HL-60 (cell line): ENCODE measurements around the gene NME7.
"Not testable (repeated sequence)": the region's sequence is repeated elsewhere in the genome, so short reads cannot be mapped to it uniquely, and the experiment has no call there.

ENCODE experiments used
- DNase-seq, 2 experiments: peaks; one replicate each; pipeline ENCODE4 v3.0.0-alpha.2; 2010 to 2020; ENCODE audit warnings: low read depth in 1 of 2, low spot score in 1 of 2
- H3K27ac ChIP-seq: fragments of 250-450 bp; sonication (Bioruptor Pico); replicated peaks from 2 replicates; pipeline ENCODE4 v1.5.1; 2020; ENCODE audit warnings: mild to moderate bottlenecking, moderate library complexity
- H3K27me3 ChIP-seq: fragments of 250-450 bp; sonication (Bioruptor Pico); 2 replicates; pipeline ENCODE4 v1.5.1; 2021; ENCODE audit warnings: mild to moderate bottlenecking, moderate library complexity; ENCODE audit not compliant: insufficient read depth, poor library complexity, severe bottlenecking
- H3K4me3 ChIP-seq: replicated peaks from 2 replicates; pipeline ENCODE4 v1.5.1; 2011; ENCODE audit warnings: mild to moderate bottlenecking, control low read depth, low read length; ENCODE audit not compliant: insufficient read depth
- CTCF ChIP-seq: IDR thresholded peaks from one replicate; pipeline ENCODE4 v1.5.1; 2011; ENCODE audit warnings: low read length, control low read depth, inconsistent platforms; ENCODE audit not compliant: insufficient read depth
- GABPA ChIP-seq: IDR thresholded peaks from 2 replicates; pipeline ENCODE4 v1.6.1; 2012; ENCODE audit warnings: low read depth
- POLR2AphosphoS5 ChIP-seq: IDR thresholded peaks from 2 replicates; pipeline ENCODE4 v1.6.1; 2012; ENCODE audit warnings: low read depth
- REST ChIP-seq: IDR thresholded peaks from 2 replicates; pipeline ENCODE4 v1.6.1; 2012; ENCODE audit warnings: low read depth; ENCODE audit not compliant: insufficient replicate concordance
- SPI1 ChIP-seq: IDR thresholded peaks from 2 replicates; pipeline ENCODE4 v1.6.1; 2012; ENCODE audit warnings: low read depth, mild to moderate bottlenecking, borderline replicate concordance

Gene NME7

DNA sequence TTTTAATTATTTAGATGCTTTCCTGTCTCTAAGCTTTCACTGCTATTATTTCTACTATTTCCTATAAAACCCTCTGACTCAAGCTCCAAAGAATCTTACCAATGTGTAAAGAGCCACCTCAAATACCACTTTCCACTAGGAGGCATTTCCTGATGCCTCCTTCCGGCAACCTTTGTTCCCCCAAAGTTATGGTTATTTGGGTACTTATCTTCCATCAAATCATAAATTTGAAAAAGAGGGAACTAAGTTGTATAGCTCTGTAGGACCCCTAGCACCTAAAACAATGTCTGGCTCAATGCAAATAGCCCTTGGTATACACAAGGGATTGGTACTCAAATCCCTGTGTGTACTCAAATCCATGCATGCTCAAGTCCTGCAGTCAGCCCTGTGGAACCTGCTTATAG, 79.6 kb downstream of the NME7 start:
- no peaks in the 10 kb centered on the region for H3K27me3 ChIP-seq
- H3K27ac ChIP-seq, result no peak overlapping the region
- no peak for TF ChIP-seq CTCF
- TF ChIP-seq GABPA, result no peak
- TF ChIP-seq SPI1, result no peak
- H3K4me3 ChIP-seq, result no peak overlapping the region
- DNase-seq, result no peak

GRCh38 chr1:169287280-169287679, 80.3 kb downstream of the NME7 start:
- no peak for DNase-seq
- TF ChIP-seq POLR2AphosphoS5 (no peak), GABPA (no peak), CTCF (no peak), REST (no peak), SPI1 (no peak)
- Histone ChIP-seq H3K27ac (no peak overlapping the region), H3K4me3 (no peak overlapping the region), H3K27me3 (no peaks in the 10 kb centered on the region)

GRCh38 chr1:169281562-169281961, 86.0 kb downstream of the NME7 start:
- H3K27me3 ChIP-seq, H3K27ac ChIP-seq, H3K4me3 ChIP-seq, DNase-seq: not testable (repeated sequence)

- TF ChIP-seq POLR2AphosphoS5, result no peak
- no peak for TF ChIP-seq SPI1
- H3K4me3 ChIP-seq, result no peak overlapping the region
- H3K27ac ChIP-seq, result no peak overlapping the region
- no peak for DNase-seq
- H3K27me3 ChIP-seq, result no peaks in the 10 kb centered on the region
Observed at GRCh38 chr1:169271098-169271497, 96.5 kb downstream of the NME7 start.

GRCh38 chr1:169266133-169266532, 101.5 kb downstream of the NME7 start:
- Histone ChIP-seq H3K27me3 (no peaks in the 10 kb centered on the region), H3K4me3 (no peak overlapping the region), H3K27ac (no peak overlapping the region)
- TF ChIP-seq GABPA (no peak), POLR2AphosphoS5 (no peak), CTCF (no peak), SPI1 (no peak), REST (no peak)
- no peak for DNase-seq
